ENCODE measurements around the gene ZNF608. TPM values are rescaled to one million over a fixed set of nuclear protein-coding genes. Genes with fewer than 3 reads are reported as not detected.
A peak's percentile ranks its signal among the peaks of the same experiment; 100 is the strongest.

Gene ZNF608
- total and polyA plus RNA-seq, 4 donors = 9.5 to 83.2 (median 20.4) TPM

DNA sequence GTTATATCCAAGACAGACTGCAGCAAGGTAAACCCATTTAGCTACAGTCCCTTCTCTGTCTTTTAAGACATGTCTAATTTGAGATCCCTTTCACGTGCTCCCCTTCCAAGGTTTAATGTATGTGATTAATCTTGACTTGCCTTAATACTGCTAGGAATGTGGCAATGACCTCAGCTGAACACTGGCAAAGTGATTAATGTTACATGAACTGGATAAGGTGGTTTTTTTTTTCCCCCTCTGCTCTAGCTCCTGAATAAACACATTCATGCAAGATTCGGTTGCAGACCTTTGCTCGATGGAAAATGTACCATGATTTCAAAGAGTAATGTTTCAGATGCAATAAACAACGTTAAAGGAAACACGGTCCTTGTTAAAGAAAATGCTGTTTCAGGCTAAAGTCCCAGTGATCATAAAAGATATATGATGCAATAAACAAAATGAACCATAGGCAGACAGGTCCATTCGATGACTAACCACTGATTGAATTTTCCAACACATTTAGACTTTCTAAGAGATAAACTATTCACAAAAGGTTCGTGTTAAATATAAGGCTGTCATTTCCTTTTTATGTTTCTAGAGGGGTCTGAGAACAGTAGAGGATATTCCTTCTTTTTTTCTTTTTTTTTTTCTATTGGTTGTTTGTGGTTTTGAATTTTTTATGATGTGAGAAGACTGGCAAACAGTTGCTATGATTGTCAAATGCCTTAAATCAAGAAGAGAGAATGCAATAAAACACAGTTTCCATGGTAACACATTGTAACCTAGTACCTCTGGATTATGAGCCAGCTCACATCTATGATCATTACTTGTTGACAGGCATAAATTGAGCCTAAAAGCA lies 44.7 kb upstream of the ZNF608 start:
- ATAC-seq (ENCODE audit: insufficient read depth, low FRiP score) = no peak
- H3K4me1 ChIP-seq (ENCODE audit: control insufficient read depth in 5 of 5, insufficient read depth in 5 of 5, low read length in 5 of 5) = peaks cover 0 to 18% (median 4%) of the 10 kb centered on the region in 5 donors
- peak in 2 of 3 donors; percentile 85 to 91 for DNase-seq
- no peak overlapping the region for H3K4me3 ChIP-seq
- TF ChIP-seq, protein P1, sequence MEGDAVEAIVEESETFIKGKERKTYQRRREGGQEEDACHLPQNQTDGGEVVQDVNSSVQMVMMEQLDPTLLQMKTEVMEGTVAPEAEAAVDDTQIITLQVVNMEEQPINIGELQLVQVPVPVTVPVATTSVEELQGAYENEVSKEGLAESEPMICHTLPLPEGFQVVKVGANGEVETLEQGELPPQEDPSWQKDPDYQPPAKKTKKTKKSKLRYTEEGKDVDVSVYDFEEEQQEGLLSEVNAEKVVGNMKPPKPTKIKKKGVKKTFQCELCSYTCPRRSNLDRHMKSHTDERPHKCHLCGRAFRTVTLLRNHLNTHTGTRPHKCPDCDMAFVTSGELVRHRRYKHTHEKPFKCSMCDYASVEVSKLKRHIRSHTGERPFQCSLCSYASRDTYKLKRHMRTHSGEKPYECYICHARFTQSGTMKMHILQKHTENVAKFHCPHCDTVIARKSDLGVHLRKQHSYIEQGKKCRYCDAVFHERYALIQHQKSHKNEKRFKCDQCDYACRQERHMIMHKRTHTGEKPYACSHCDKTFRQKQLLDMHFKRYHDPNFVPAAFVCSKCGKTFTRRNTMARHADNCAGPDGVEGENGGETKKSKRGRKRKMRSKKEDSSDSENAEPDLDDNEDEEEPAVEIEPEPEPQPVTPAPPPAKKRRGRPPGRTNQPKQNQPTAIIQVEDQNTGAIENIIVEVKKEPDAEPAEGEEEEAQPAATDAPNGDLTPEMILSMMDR (IDR thresholded peaks at IDR 0.05; ENCODE audit: control extremely low read depth, extremely low read depth) = no peak
- H3K27ac ChIP-seq (ENCODE audit: low read depth in 1 of 2, low read length in 1 of 2) = no peak overlapping the region
- H3K27me3 ChIP-seq (ENCODE audit: control insufficient read depth in 3 of 3, insufficient read depth in 3 of 3, low read length in 2 of 3) = no peaks in the 10 kb centered on the region
- WGBS, 2 donors = 56 to 67% methylated on average over 7 of the region's 7 CpGs
- H3K9ac ChIP-seq (ENCODE audit: insufficient read depth in 1 of 2, low read length in 2 of 2) = no peak overlapping the region
- no peaks in the 10 kb centered on the region for H3K9me3 ChIP-seq (ENCODE audit: control insufficient read depth in 4 of 4, insufficient read depth in 3 of 4, low read length in 3 of 4)
- H3K36me3 ChIP-seq (ENCODE audit: control insufficient read depth in 4 of 4, insufficient read depth in 4 of 4, low read length in 4 of 4) = no peaks in the 10 kb centered on the region

DNA sequence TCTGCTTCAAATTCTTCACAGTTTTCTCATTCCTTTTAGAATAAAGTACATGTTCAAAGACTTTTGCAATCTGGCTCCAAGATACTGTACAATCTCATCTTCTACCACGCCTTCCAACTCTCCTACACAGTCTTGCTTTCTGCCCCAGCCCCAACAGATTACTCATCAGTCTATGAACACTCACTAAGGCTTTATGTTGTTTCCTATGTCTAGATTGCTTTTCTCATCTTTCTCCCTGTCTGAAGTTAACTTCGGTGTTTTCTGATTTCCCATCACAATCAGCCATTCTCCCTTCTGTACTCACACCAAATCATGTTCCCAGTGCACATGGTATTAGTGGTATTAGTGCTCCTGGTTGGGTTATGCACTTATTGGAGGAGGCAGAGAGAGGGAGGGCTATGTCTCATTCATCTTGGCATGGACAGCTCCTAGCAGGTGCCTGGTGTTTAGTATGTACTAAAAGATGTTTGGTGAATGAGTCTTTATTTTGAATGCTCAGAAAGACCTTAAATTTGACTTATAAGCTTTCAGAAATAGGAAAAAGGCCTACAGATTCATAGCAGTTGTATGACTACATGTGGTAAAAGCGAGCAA lies 44.0 kb upstream of the ZNF608 start:
- Histone ChIP-seq H3K9me3 (ENCODE audit: control insufficient read depth in 4 of 4, insufficient read depth in 3 of 4, low read length in 3 of 4) (no peaks in the 10 kb centered on the region), H3K27me3 (ENCODE audit: control insufficient read depth in 3 of 3, insufficient read depth in 3 of 3, low read length in 2 of 3) (no peaks in the 10 kb centered on the region), H3K4me3 (no peak overlapping the region), H3K4me1 (ENCODE audit: control insufficient read depth in 5 of 5, insufficient read depth in 5 of 5, low read length in 5 of 5) (peaks cover 0 to 18% (median 4%) of the 10 kb centered on the region in 5 donors), H3K36me3 (ENCODE audit: control insufficient read depth in 4 of 4, insufficient read depth in 4 of 4, low read length in 4 of 4) (no peaks in the 10 kb centered on the region), H3K27ac (ENCODE audit: low read depth in 1 of 2, low read length in 1 of 2) (no peak overlapping the region), H3K9ac (ENCODE audit: insufficient read depth in 1 of 2, low read length in 2 of 2) (no peak overlapping the region)
- DNase-seq (no peak), ATAC-seq (ENCODE audit: insufficient read depth, low FRiP score) (no peak)
- TF ChIP-seq, protein P1 (IDR thresholded peaks at IDR 0.05; ENCODE audit: control extremely low read depth, extremely low read depth) = no peak
- 90 to 94% methylated on average over 3 of the region's 3 CpGs for WGBS, 2 donors

DNA sequence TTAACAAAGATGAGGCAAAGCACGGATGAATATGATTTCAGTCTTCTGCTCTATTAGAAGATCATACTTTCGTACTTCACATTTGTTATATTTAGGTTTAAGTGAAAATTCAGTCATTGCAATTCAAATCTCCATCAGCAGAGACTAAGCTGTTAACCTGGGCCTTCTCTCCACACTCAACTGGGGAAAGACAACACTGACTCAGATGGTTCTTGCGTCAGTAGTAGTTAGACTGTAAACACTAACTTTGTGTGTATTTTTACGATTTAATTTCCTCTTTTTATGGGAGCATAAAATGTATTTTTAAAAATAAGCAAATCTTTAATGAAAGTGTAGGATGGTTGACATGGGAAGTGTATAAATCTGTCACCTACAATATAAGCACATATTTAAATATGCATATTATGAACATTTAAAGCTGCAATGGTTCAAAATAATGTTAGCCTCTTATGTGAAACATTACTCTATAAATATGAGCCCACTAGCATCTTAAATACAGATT lies 42.7 kb upstream of the ZNF608 start:
- no peaks in the 10 kb centered on the region for H3K9me3 ChIP-seq (ENCODE audit: control insufficient read depth in 4 of 4, insufficient read depth in 3 of 4, low read length in 3 of 4)
- no peak overlapping the region for H3K4me3 ChIP-seq
- no peaks in the 10 kb centered on the region for H3K36me3 ChIP-seq (ENCODE audit: control insufficient read depth in 4 of 4, insufficient read depth in 4 of 4, low read length in 4 of 4)
- no peak for DNase-seq
- WGBS, 2 donors = 85 to 87% methylated on average over 4 of the region's 4 CpGs
- no peak overlapping the region for H3K27ac ChIP-seq (ENCODE audit: low read depth in 1 of 2, low read length in 1 of 2)
- TF ChIP-seq, protein P1 (IDR thresholded peaks at IDR 0.05; ENCODE audit: control extremely low read depth, extremely low read depth) = no peak
- H3K27me3 ChIP-seq (ENCODE audit: control insufficient read depth in 3 of 3, insufficient read depth in 3 of 3, low read length in 2 of 3) = no peaks in the 10 kb centered on the region
- H3K4me1 ChIP-seq (ENCODE audit: control insufficient read depth in 5 of 5, insufficient read depth in 5 of 5, low read length in 5 of 5) = peaks cover 0 to 18% (median 4%) of the 10 kb centered on the region in 5 donors
- no peak overlapping the region for H3K9ac ChIP-seq (ENCODE audit: insufficient read depth in 1 of 2, low read length in 2 of 2)
- no peak for ATAC-seq (ENCODE audit: insufficient read depth, low FRiP score)
